SJSA1 (cell line): Measurements from ENCODE around the gene INSM1. TPM values are rescaled to one million over a fixed set of nuclear protein-coding genes. Genes with fewer than 3 reads are reported as not detected.

Experiments
- DNase-seq, 2 experiments: peaks; one replicate each; pipeline ENCODE4 v3.0.0-alpha.2; 2015 to 2020; ENCODE audit warnings: low spot score in 2 of 2, low read depth in 1 of 2
- H3K27ac ChIP-seq: fragments of 250-450 bp; sonication (Bioruptor Pico); 2 replicates; pipeline ENCODE4 v1.5.1; 2020; ENCODE audit warnings: mild to moderate bottlenecking, moderate library complexity
- H3K27me3 ChIP-seq: fragments of 250-450 bp; sonication (Bioruptor Pico); replicated peaks from 2 replicates; pipeline ENCODE4 v1.5.1; 2020; ENCODE audit warnings: mild to moderate bottlenecking, moderate library complexity
- H3K36me3 ChIP-seq: fragments of 250-450 bp; sonication (Bioruptor Pico); 2 replicates; pipeline ENCODE4 v1.5.1; 2020; ENCODE audit warnings: mild to moderate bottlenecking
- H3K4me1 ChIP-seq: fragments of 250-450 bp; sonication (Bioruptor Pico); replicated peaks from 2 replicates; pipeline ENCODE4 v1.6.1; 2021; ENCODE audit warnings: mild to moderate bottlenecking
- H3K4me3 ChIP-seq: fragments of 250-450 bp; sonication (Bioruptor Pico); 2 replicates; pipeline ENCODE4 v1.5.1; 2020; ENCODE audit warnings: mild to moderate bottlenecking
- H3K9me3 ChIP-seq: fragments of 250-450 bp; sonication (Bioruptor Pico); replicated peaks from 2 replicates; pipeline ENCODE4 v1.5.1; 2020; ENCODE audit warnings: mild to moderate bottlenecking
- total RNA-seq: library from RNA; depleted of rRNA; stranded (reverse); fragments of >200 nt; shearing (Covaris generic); gene quantifications from 2 replicates; pipeline ENCODE4 v1.2.3, GENCODE V29; 2014; rRNA removed

The INSM1 gene, protein sequence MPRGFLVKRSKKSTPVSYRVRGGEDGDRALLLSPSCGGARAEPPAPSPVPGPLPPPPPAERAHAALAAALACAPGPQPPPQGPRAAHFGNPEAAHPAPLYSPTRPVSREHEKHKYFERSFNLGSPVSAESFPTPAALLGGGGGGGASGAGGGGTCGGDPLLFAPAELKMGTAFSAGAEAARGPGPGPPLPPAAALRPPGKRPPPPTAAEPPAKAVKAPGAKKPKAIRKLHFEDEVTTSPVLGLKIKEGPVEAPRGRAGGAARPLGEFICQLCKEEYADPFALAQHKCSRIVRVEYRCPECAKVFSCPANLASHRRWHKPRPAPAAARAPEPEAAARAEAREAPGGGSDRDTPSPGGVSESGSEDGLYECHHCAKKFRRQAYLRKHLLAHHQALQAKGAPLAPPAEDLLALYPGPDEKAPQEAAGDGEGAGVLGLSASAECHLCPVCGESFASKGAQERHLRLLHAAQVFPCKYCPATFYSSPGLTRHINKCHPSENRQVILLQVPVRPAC
- total RNA-seq: not detected in 2 replicates

DNA sequence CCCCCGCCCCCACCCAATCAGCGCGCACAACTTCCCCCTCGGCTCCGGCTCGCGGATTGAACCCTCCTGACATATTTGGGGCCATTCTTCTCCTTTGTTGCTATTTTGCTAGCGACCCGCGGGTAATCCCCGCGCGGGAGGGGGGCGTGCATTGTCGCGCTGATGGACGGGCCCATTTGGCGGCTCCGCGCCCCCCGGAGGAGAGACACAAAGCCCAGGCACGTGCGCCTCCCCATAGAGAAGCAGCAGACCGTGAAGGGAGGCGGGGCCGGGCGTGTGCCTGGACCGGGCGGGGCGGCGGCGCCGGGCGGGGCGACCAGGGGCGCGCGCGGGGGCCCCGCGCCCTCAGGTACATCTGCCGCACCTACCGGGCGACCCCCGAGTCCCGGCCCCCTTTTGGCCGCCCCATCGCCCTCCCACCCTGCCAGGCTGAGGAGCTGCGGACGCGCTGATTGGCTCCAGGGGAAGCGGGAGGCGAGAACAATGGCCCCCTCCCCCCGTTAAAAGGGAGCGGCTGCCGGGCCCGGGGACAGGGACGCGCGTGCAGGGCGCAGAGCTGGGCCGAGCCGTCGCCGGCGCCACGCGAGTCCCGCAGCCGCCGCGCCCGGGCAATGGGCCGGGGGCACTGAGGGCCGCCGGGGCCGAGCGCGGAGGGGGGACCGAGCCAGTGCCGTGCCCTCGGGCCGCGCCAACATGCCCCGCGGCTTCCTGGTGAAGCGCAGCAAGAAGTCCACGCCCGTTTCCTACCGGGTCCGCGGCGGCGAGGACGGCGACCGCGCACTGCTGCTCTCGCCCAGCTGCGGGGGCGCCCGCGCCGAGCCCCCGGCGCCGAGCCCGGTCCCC lies at the start of gene INSM1:
Gene INSM1, plus strand, starts transcription at position 530 of the 843 bp plus-strand sequence. Its CDS starts 164 bp downstream, at position 694.
- Histone ChIP-seq H3K9me3 (no peaks in the 10 kb centered on the region), H3K4me3 (no peak within 1 kb of the TSS), H3K36me3 (no peaks in the 10 kb centered on the region), H3K4me1 (no peaks in the 10 kb centered on the region), H3K27me3 (peaks cover 67% of the 10 kb centered on the region), H3K27ac (no peak within 1 kb of the TSS)
- no peak for DNase-seq

DNA sequence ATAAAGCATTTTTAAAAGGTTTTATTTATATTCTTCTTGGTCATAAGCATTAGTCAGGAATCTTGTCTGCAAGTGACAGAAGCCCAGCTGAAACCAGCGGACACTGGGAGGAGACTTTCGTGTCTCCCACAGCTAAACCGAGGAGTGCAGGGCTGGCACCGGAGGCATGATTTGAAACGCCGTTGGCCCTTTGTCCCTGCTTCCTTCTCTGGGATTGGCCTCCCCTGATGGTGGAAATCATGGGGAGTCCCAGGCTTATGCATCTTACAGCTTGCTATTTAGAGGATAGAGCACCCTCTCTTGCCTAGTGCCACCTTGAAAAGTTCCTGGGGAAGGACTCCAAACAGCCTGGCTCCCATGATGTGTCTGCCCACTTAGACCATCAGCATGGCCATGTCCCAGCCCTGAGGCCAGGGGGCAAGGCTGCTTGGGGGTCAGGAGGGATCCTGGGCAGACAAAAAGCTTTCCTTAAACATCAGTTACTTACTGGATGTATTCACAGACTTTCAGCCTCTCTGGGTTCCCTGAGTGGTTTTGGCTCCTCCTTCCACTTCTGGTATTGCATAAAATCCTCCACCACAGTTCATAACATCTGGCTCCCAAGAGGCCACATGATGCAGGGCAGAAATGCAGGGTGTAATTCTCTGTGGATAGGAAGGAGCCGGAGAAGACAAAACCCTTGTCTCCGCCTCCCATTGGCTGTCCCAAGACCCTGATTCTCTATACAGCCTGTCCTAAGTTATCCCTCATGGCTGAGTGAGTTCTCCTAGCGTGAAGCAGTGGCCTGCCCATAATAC lies 49.3 kb upstream of the INSM1 start:
- Histone ChIP-seq H3K36me3 (no peaks in the 10 kb centered on the region), H3K9me3 (no peaks in the 10 kb centered on the region), H3K27ac (no peak overlapping the region), H3K4me1 (no peaks in the 10 kb centered on the region), H3K4me3 (no peak overlapping the region), H3K27me3 (no peaks in the 10 kb centered on the region)
- DNase-seq: no peak

DNA sequence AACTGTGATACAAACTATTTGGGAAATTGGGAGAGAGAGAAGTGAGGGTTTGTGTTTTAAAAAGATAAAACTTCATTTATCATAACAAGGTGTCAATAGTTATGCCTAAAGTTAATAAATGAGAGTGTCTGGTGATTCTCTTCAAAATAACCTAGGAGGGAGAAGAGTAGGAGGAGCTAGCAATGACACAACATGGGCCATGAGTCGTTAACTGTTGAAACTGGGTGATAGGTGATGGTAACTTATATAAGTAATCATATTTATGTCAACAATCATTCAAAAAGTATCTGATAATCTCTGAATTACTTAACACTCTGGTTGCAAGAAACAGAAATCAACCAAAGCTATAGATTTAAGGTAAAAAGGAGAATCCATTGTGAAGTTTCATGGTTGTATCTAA lies 46.8 kb upstream of the INSM1 start:
- H3K4me3 ChIP-seq: no peak overlapping the region
- no peaks in the 10 kb centered on the region for H3K9me3 ChIP-seq
- no peaks in the 10 kb centered on the region; the same call in 1 of the 2 replicates for H3K27me3 ChIP-seq
- no peak overlapping the region for H3K27ac ChIP-seq
- no peaks in the 10 kb centered on the region for H3K4me1 ChIP-seq
- no peaks in the 10 kb centered on the region for H3K36me3 ChIP-seq
- no peak for DNase-seq

DNA sequence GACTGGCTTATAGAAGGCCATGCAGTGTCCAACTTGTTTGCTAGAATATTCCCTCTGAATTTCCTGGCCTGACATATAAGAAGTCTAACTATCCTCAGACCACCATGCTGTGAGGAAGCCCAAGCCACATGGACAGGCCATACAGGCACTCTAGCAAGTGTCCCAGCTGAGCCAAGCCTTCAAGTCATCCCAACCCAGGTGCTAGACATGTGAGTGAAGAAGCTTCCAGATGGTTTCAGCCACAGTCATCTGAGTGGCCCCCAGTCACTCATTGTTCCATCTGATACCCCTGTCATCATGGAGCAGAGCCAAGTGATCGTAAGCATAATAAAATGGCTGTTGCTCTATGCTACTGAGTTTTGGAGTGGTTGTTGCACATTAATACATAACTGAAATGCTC lies 46.0 kb upstream of the INSM1 start:
- Histone ChIP-seq H3K4me3 (no peak overlapping the region), H3K27ac (no peak overlapping the region), H3K36me3 (no peaks in the 10 kb centered on the region), H3K4me1 (no peaks in the 10 kb centered on the region), H3K9me3 (no peaks in the 10 kb centered on the region), H3K27me3 (no peaks in the 10 kb centered on the region; the same call in 1 of the 2 replicates)
- DNase-seq: no peak

- no peaks in the 10 kb centered on the region for H3K4me1 ChIP-seq
- H3K9me3 ChIP-seq: no peaks in the 10 kb centered on the region
- H3K27ac ChIP-seq: no peak overlapping the region
- no peaks in the 10 kb centered on the region; the same call in 1 of the 2 replicates for H3K27me3 ChIP-seq
- DNase-seq: no peak
- H3K4me3 ChIP-seq: no peak overlapping the region
- H3K36me3 ChIP-seq: no peaks in the 10 kb centered on the region
Measured at GRCh38 chr20:20322912-20323311, 45.0 kb upstream of the INSM1 start.

DNA sequence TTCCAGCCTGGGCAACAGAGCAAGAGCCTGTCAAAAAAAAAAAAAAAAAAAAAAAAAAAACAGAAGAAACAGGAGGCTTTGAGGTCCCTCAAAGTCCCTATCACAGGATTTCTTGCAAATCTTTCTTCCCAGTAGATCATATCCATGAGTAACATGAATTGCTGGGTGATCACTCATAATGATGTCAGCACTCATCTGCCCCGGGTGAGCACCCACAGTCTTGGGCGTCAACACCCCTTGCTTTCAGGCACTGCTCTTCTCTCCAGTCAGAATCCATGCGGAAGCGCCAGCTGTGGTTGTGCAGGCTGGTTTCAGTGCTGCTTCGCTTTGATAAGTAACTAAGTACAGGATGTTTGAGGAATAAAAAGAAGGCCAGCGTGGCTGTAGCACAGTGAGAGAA lies 40.2 kb upstream of the INSM1 start:
- Histone ChIP-seq H3K36me3 (no peaks in the 10 kb centered on the region), H3K4me1 (no peaks in the 10 kb centered on the region), H3K4me3 (no peak overlapping the region), H3K27me3 (no peaks in the 10 kb centered on the region; the same call in 1 of the 2 replicates), H3K9me3 (no peaks in the 10 kb centered on the region), H3K27ac (no peak overlapping the region)
- DNase-seq: no peak

DNA sequence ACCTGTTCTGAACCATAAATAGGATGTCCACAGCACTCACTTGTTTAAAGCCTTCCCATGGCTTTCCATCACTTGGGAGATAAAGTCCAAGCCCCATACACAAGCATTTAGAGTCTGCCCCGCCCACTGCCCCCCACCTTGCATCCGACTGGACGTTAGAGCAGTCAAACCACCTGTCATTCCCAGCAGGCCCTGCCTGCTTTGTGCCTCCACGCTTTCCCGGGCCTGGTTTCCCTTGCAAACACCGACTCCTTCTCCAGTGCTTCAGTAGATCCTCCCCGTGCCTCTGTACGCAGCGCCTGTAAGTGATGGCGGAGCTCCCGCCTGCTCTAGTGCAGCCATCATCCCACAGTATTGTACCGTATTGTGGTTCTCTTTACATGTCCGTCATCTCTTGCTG lies 38.3 kb upstream of the INSM1 start:
- Histone ChIP-seq H3K27me3 (no peaks in the 10 kb centered on the region; the same call in 1 of the 2 replicates), H3K9me3 (no peaks in the 10 kb centered on the region), H3K36me3 (no peaks in the 10 kb centered on the region), H3K4me3 (no peak overlapping the region), H3K4me1 (no peaks in the 10 kb centered on the region), H3K27ac (no peak overlapping the region)
- no peak for DNase-seq

GRCh38 chr20:20331156-20331555 lies 36.7 kb upstream of the INSM1 start:
- DNase-seq: no peak
- no peak overlapping the region for H3K27ac ChIP-seq
- H3K27me3 ChIP-seq: no peaks in the 10 kb centered on the region; the same call in 1 of the 2 replicates
- no peaks in the 10 kb centered on the region for H3K36me3 ChIP-seq
- no peaks in the 10 kb centered on the region for H3K4me1 ChIP-seq
- H3K4me3 ChIP-seq: no peak overlapping the region
- H3K9me3 ChIP-seq: no peaks in the 10 kb centered on the region

- H3K27me3 ChIP-seq: no peaks in the 10 kb centered on the region; the same call in 1 of the 2 replicates
- H3K36me3 ChIP-seq: no peaks in the 10 kb centered on the region
- no peak overlapping the region for H3K4me3 ChIP-seq
- no peak overlapping the region for H3K27ac ChIP-seq
- H3K9me3 ChIP-seq: no peaks in the 10 kb centered on the region
- no peaks in the 10 kb centered on the region for H3K4me1 ChIP-seq
- no peak for DNase-seq
Measured at GRCh38 chr20:20331817-20332216, 36.1 kb upstream of the INSM1 start.

DNA sequence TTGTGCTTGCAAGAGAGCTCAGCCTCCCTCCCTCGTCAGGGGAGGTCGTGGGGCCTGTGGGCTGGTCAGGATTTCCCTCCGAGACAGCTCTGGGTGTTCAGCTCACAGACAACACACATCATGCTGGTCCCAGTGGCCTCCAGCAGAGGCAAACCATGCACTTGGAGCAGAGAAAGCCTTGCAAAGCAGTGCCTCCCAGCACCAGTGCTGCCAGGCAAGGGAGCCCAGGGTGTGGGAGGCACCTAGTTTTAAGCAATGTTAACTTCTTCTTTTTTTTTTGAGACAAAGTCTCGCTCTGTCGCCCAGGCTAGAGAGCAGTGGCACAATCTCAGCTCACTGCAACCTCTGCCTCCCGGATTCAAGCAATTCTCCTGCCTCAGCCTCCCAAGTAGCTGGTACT lies 34.0 kb upstream of the INSM1 start:
- Histone ChIP-seq H3K36me3 (no peaks in the 10 kb centered on the region), H3K9me3 (no peaks in the 10 kb centered on the region), H3K27ac (no peak overlapping the region), H3K4me3 (no peak overlapping the region), H3K27me3 (no peaks in the 10 kb centered on the region; the same call in 1 of the 2 replicates), H3K4me1 (no peaks in the 10 kb centered on the region)
- DNase-seq: no peak

GRCh38 chr20:20334489-20334888 lies 33.4 kb upstream of the INSM1 start:
- DNase-seq: no peak
- Histone ChIP-seq H3K36me3 (no peaks in the 10 kb centered on the region), H3K4me3 (no peak overlapping the region), H3K9me3 (no peaks in the 10 kb centered on the region), H3K4me1 (no peaks in the 10 kb centered on the region), H3K27me3 (no peaks in the 10 kb centered on the region; the same call in 1 of the 2 replicates), H3K27ac (no peak overlapping the region)

GRCh38 chr20:20338133-20338730 lies 29.7 kb upstream of the INSM1 start:
- no peaks in the 10 kb centered on the region for H3K27me3 ChIP-seq
- H3K36me3 ChIP-seq: no peaks in the 10 kb centered on the region
- no peaks in the 10 kb centered on the region for H3K4me1 ChIP-seq
- DNase-seq: no peak
- H3K4me3 ChIP-seq: no peak overlapping the region
- H3K27ac ChIP-seq: no peak overlapping the region
- no peaks in the 10 kb centered on the region for H3K9me3 ChIP-seq

DNA sequence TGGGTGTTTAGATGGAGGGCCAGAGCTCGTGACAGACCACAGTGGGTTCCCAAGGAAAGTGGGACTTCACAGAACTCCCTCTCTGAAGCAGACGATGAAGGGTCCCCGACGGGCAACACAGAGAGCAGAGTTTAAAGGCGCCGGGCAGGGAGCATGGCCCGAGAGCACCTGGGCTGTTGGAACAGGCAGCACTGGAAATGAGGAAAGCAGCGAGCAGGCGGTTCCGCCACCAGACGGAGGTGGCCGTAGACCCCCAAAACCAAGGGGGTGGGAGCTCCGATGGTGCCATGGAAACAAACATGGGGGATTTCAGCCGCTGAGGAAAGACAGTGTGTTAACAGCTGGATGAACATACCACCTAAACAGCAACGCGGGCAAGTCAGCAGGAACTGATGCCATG lies 27.5 kb upstream of the INSM1 start:
- Histone ChIP-seq H3K27ac (no peak overlapping the region), H3K36me3 (no peaks in the 10 kb centered on the region), H3K9me3 (no peaks in the 10 kb centered on the region), H3K4me3 (no peak overlapping the region), H3K27me3 (no peaks in the 10 kb centered on the region), H3K4me1 (no peaks in the 10 kb centered on the region)
- DNase-seq: no peak
